A673 (cell line): Measurements from ENCODE around the gene TLCD3A. TPM values are rescaled to one million over a fixed set of nuclear protein-coding genes. Genes with fewer than 3 reads are reported as not detected.

Source experiments
- BruUV-seq: library from RNA; stranded (reverse); fragments of 400-500 nt; replicated peaks from 2 replicates; lab custom pipeline; 2021; lab: Mats Ljungman, UMichigan
- CTCF ChIA-PET: fragments of 300-600 bp; sonication (Branson Sonifier 250); formaldehyde crosslinking; loops from one replicate; lab custom pipeline; 2022; ENCODE audit warnings: antibody characterized with exemption; lab: Charles Lee
- POLR2A ChIA-PET: fragments of 300-600 bp; sonication (Branson Sonifier 250); formaldehyde crosslinking; loops from one replicate; lab custom pipeline; 2022; ENCODE audit warnings: antibody characterized with exemption; ENCODE audit not compliant: low non-redundant PET; lab: Charles Lee
- DNase-seq: peaks from one replicate; pipeline ENCODE4 v3.0.0-alpha.2; 2015; ENCODE audit warnings: low spot score
- H3K27ac ChIP-seq: fragments of 200-600 bp; sonication (generic); 2 replicates; pipeline ENCODE4 v1.5.1; 2016; ENCODE audit warnings: mixed run types, low read depth, mild to moderate bottlenecking, mixed read lengths, antibody characterized with exemption, low read length; ENCODE audit not compliant: poor library complexity, severe bottlenecking
- H3K27me3 ChIP-seq: fragments of 200-600 bp; sonication (generic); replicated peaks from 2 replicates; pipeline ENCODE4 v1.6.1; 2017; ENCODE audit warnings: mixed run types, low read depth, mild to moderate bottlenecking, mixed read lengths, antibody characterized with exemption, low read length; ENCODE audit not compliant: insufficient read depth, poor library complexity
- H3K36me3 ChIP-seq: fragments of 200-600 bp; sonication (generic); 2 replicates; pipeline ENCODE4 v1.6.1; 2016; ENCODE audit warnings: mixed run types, mild to moderate bottlenecking, mixed read lengths, antibody characterized with exemption, low read length; ENCODE audit not compliant: insufficient read depth, poor library complexity, severe bottlenecking
- H3K4me1 ChIP-seq: fragments of 200-600 bp; sonication (generic); 2 replicates; pipeline ENCODE4 v1.6.1; 2017; ENCODE audit warnings: mixed run types, mild to moderate bottlenecking, mixed read lengths, antibody characterized with exemption, low read length; ENCODE audit not compliant: insufficient read depth, poor library complexity, severe bottlenecking
- H3K4me3 ChIP-seq: fragments of 200-600 bp; sonication (generic); 2 replicates; pipeline ENCODE4 v1.5.1; 2016; ENCODE audit warnings: low read depth, mixed run types, mild to moderate bottlenecking, mixed read lengths, low read length; ENCODE audit not compliant: poor library complexity, severe bottlenecking
- H3K9me3 ChIP-seq: fragments of 200-600 bp; sonication (generic); 2 replicates; pipeline ENCODE4 v1.6.1; 2016; ENCODE audit warnings: mixed run types, low read depth, mild to moderate bottlenecking, mixed read lengths, antibody characterized with exemption, low read length; ENCODE audit not compliant: poor library complexity, severe bottlenecking
- EZH2 ChIP-seq: fragments of 200-600 bp; sonication (generic); IDR thresholded peaks from 2 replicates; pipeline ENCODE4 v1.6.1; 2017; ENCODE audit warnings: borderline replicate concordance, low read depth, mild to moderate bottlenecking, mixed read lengths, antibody characterized with exemption, low read length; ENCODE audit not compliant: poor library complexity, severe bottlenecking
- intact Hi-C: fragments of 100-400 bp; cut with micrococcal nuclease; formaldehyde crosslinking; loops from one replicate; pipeline ENCODE4 v1.10.0; 2022; ENCODE audit not compliant: unreplicated experiment
- total RNA-seq: library from RNA; stranded (reverse); gene quantifications from 2 replicates; pipeline ENCODE4 v1.2.3, GENCODE V29; 2021
- TF ChIP-seq, protein P1 (sequence below): fragments of 300-800, 200-600 bp; sonication (generic); conservative IDR thresholded peaks from 2 replicates; pipeline ENCODE4 v1.5.1; 2017; ENCODE audit warnings: low read depth, mild to moderate bottlenecking, antibody characterized with exemption, low read length, moderate library complexity, mixed read lengths

The TLCD3A gene
- total RNA-seq, 1 experiment from 2014 or later, result 49.2 TPM

DNA sequence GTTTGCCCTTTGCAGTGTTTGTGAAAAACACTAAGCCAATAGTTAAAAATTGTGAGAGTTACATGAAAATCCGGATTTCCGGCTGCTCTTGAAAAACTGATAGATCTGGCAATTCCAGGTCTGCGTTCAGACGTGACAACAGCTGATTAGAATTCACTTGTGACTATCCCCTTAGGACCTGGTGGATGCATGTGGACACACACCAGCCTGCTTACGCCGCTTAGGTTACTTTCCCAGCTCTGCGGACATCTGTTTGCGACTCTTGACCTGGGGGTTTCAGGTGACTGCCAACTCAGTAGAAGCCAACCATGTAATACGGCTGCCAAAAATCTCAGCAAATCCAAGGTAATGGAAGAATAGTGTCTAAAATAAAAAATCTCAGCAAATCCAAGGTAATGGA, 42.0 kb upstream of the TLCD3A start:
- intact Hi-C loops, result no loop called here
- H3K36me3 ChIP-seq, result peaks cover 8% of the 10 kb centered on the region
- CTCF ChIA-PET, result no interaction called here
- DNase-seq, result no peak
- H3K4me3 ChIP-seq, result no peak overlapping the region
- no peaks in the 10 kb centered on the region for H3K9me3 ChIP-seq
- POLR2A ChIA-PET, result no interaction called here
- BruUV-seq, result no TSS peak
- H3K27ac ChIP-seq, result no peak overlapping the region
- no peaks in the 10 kb centered on the region for H3K4me1 ChIP-seq
- H3K27me3 ChIP-seq, result no peaks in the 10 kb centered on the region
- TF ChIP-seq EZH2, result no peak
- TF ChIP-seq, protein P1, sequence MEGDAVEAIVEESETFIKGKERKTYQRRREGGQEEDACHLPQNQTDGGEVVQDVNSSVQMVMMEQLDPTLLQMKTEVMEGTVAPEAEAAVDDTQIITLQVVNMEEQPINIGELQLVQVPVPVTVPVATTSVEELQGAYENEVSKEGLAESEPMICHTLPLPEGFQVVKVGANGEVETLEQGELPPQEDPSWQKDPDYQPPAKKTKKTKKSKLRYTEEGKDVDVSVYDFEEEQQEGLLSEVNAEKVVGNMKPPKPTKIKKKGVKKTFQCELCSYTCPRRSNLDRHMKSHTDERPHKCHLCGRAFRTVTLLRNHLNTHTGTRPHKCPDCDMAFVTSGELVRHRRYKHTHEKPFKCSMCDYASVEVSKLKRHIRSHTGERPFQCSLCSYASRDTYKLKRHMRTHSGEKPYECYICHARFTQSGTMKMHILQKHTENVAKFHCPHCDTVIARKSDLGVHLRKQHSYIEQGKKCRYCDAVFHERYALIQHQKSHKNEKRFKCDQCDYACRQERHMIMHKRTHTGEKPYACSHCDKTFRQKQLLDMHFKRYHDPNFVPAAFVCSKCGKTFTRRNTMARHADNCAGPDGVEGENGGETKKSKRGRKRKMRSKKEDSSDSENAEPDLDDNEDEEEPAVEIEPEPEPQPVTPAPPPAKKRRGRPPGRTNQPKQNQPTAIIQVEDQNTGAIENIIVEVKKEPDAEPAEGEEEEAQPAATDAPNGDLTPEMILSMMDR, result no peak

DNA sequence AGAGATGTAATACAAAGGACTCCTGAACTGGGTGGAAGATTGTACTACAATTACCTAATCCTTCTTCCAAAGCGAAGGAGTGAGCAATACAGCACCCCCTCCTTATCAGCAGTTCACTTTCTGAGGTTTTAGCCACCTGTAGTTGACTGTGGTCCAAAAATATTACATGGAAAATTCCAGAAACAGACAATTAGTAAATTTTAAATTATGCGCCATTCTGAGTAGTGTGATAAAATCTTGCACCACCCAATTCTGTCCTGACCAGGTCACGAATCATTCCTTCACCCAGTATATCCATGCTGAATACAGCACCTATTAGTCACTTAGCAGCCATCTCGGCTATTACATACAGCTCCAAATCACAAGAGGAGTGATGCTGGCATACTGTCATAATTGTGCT, 41.0 kb upstream of the TLCD3A start:
- POLR2A ChIA-PET, result no interaction called here
- H3K27ac ChIP-seq, result no peak overlapping the region
- intact Hi-C loops, result no loop called here
- H3K27me3 ChIP-seq, result no peaks in the 10 kb centered on the region
- peaks cover 12% of the 10 kb centered on the region for H3K36me3 ChIP-seq
- BruUV-seq, result no TSS peak
- CTCF ChIA-PET, result no interaction called here
- H3K4me1 ChIP-seq, result no peaks in the 10 kb centered on the region
- H3K4me3 ChIP-seq, result no peak overlapping the region
- H3K9me3 ChIP-seq, result no peaks in the 10 kb centered on the region
- no peak for TF ChIP-seq EZH2
- TF ChIP-seq, protein P1, result no peak
- no peak for DNase-seq

DNA sequence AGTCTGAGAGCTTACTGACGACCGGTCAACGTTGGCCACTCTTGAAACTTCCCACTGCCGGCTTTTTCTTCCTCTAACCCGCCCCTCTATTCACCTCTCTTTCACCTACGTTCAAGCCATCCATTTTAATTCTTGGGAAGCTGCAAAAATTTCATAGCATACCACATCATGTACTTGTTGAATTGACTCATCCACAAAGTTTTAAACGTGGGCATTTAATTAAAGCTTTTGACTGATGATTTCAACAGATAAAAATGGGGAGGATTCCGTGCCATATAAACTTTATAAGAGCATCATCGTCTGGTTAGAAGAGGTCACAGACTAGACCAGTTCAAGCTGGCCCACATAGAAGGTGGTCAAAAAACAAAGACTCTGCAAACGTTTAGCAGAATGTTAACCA, 40.3 kb upstream of the TLCD3A start:
- Histone ChIP-seq H3K36me3 (peaks cover 13% of the 10 kb centered on the region), H3K4me1 (no peaks in the 10 kb centered on the region), H3K27ac (no peak overlapping the region), H3K27me3 (no peaks in the 10 kb centered on the region), H3K9me3 (no peaks in the 10 kb centered on the region), H3K4me3 (no peak overlapping the region)
- BruUV-seq, result no TSS peak
- TF ChIP-seq, protein P1, result no peak
- no peak for TF ChIP-seq EZH2
- POLR2A ChIA-PET, result no interaction called here
- intact Hi-C loops, result no loop called here
- CTCF ChIA-PET, result no interaction called here
- no peak for DNase-seq
